Measurements from ENCODE around the gene FAM76A. TPM values are rescaled to one million over a fixed set of nuclear protein-coding genes. Genes with fewer than 3 reads are reported as not detected.

Gene FAM76A
- total and polyA plus RNA-seq, 9 of the 15 experiments (the other 6 are each of a cell fraction or from before 2014, with no cell fraction given), result 9.5 to 14.6 (median 11.4) TPM

DNA sequence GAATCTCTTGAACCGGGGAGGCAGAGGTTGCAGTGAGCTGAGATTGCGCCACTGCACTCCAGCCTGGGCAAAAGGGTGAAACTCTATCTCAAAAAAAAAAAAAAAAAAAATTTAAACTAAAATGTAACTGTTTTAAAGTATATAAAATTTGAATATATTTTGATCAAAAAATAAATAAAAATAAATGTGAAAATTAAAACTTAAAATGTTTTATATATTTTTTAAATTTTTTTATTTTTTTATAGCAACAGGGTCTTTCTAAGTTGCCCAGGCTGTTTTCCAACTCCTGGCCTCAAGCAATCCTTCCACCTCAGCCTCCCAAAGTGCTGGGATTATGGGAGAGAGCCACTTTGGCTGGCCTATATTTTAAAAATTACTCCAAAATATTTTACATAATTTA is 15.2 kb upstream of the FAM76A start:
- Histone ChIP-seq H3K27ac (ENCODE audit: extremely low read depth, low read depth, low read length) (no peak overlapping the region), H4K20me1 (replicated peaks; ENCODE audit: control insufficient read depth, insufficient read depth, low read length) (no peaks in the 10 kb centered on the region), H3K36me3 (ENCODE audit: control insufficient read depth, insufficient read depth, low read length) (no peaks in the 10 kb centered on the region), H3K9me1 (ENCODE audit: control insufficient read depth, insufficient read depth, low read length) (no peaks in the 10 kb centered on the region), H3K27me3 (ENCODE audit: control insufficient read depth in 2 of 2, insufficient read depth in 2 of 2, low read length in 2 of 2) (no peaks in the 10 kb centered on the region; a peak in 2 of 5 replicates), H3K9me3 (replicated peaks; ENCODE audit: control insufficient read depth, insufficient read depth, low read depth, low read length) (no peaks in the 10 kb centered on the region), H3K4me1 (replicated peaks in 1 of 2; ENCODE audit: control insufficient read depth in 2 of 2, insufficient read depth in 2 of 2, low read length in 2 of 2) (peaks cover 6 to 17% of the 10 kb centered on the region in 2 experiments; a peak in 4 of 5 replicates), H3K4me2 (ENCODE audit: insufficient read depth, low read length) (no peak overlapping the region), H3K79me2 (ENCODE audit: control insufficient read depth, insufficient read depth, low read length) (no peaks in the 10 kb centered on the region), H3K4me3 (no peak overlapping the region), H3K9ac (ENCODE audit: insufficient read depth in 1 of 2, low read depth in 2 of 2, low read length in 2 of 2) (no peak overlapping the region), H2AFZ (ENCODE audit: low read depth, low read length) (no peak overlapping the region)
- no TSS peak for BruUV-seq (replicated peaks)
- FAIRE-seq, result no peak
- CTCF ChIA-PET (ENCODE audit: low intra/inter-chr PET ratio), result no interaction called here
- ATAC-seq, result no peak
- POLR2A ChIA-PET, result interaction anchor here (0.6 kb wide), 1 partner anchor 85 kb away, joined by 3 read pairs; no protein-coding TSS in a partner anchor
- 68% methylated on average over 2 of the region's 2 CpGs for WGBS (ENCODE audit: insufficient coverage, low coverage, missing lambda C conversion rate)
- in situ Hi-C loops (cut with MboI) (no loop called here), intact Hi-C loops (cut with micrococcal nuclease) (no loop called here)
- DNase-seq (ENCODE audit: extremely low read depth in 1 of 4, low spot score in 3 of 4), result no peak
- TF ChIP-seq PURB (CRISPR knock-in tag; IDR thresholded peaks at IDR 0.05; ENCODE audit: low read depth) (no peak), ZNF639 (CRISPR knock-in tag; conservative IDR thresholded peaks at IDR 0.05 in 1 of 2, IDR thresholded peaks at IDR 0.05 in 1 of 2) (no peak), GATAD2B (IDR thresholded peaks at IDR 0.05; ENCODE audit: borderline replicate concordance) (no peak), SIX5 (IDR thresholded peaks at IDR 0.05; ENCODE audit: borderline replicate concordance in 1 of 2, insufficient read depth in 1 of 2, low read depth in 1 of 2, low read length in 2 of 2) (no peak)

Data from K562 (cell line).